ENCODE data around the gene PDGFC.
"Not testable (repeated sequence)": the region's sequence is repeated elsewhere in the genome, so short reads cannot be mapped to it uniquely, and the experiment has no call there.

The PDGFC gene

GRCh38 chr4:156949373-156949814 is 22.2 kb downstream of the PDGFC start:
- DNase-seq, result no peak

- DNase-seq, result no peak
Observed at GRCh38 chr4:156948738-156949137, 22.9 kb downstream of the PDGFC start.

GRCh38 chr4:156948133-156948532 is 23.5 kb downstream of the PDGFC start:
- DNase-seq, result no peak

- no peak for DNase-seq
Observed at GRCh38 chr4:156946516-156947424, 24.8 kb downstream of the PDGFC start.

- no peak for DNase-seq
Observed at GRCh38 chr4:156945532-156945931, 26.1 kb downstream of the PDGFC start.

GRCh38 chr4:156942991-156943390 is 28.6 kb downstream of the PDGFC start:
- no peak for DNase-seq

- no peak for DNase-seq
Observed at GRCh38 chr4:156941940-156942548, 29.6 kb downstream of the PDGFC start.

GRCh38 chr4:156939801-156940200 is 31.8 kb downstream of the PDGFC start:
- no peak for DNase-seq

- no peak for DNase-seq
Observed at GRCh38 chr4:156939139-156939538, 32.5 kb downstream of the PDGFC start.

- DNase-seq, result no peak
Observed at GRCh38 chr4:156934259-156934635, 37.4 kb downstream of the PDGFC start.

GRCh38 chr4:156933633-156934258 is 37.9 kb downstream of the PDGFC start:
- no peak for DNase-seq

GRCh38 chr4:156932360-156932759 is 39.2 kb downstream of the PDGFC start:
- not testable (repeated sequence) for DNase-seq

- DNase-seq, result no peak
Observed at GRCh38 chr4:156931267-156931666, 40.3 kb downstream of the PDGFC start.

GRCh38 chr4:156929386-156930105 is 42.1 kb downstream of the PDGFC start:
- DNase-seq, result no peak

GRCh38 chr4:156924774-156925315 is 46.8 kb downstream of the PDGFC start:
- DNase-seq, result no peak

- DNase-seq, result no peak
Observed at GRCh38 chr4:156923525-156923924, 48.1 kb downstream of the PDGFC start.

- DNase-seq, result no peak
Observed at GRCh38 chr4:156915221-156915620, 56.4 kb downstream of the PDGFC start.

- DNase-seq, result no peak
Observed at GRCh38 chr4:156913234-156913633, 58.4 kb downstream of the PDGFC start.

- no peak for DNase-seq
Observed at GRCh38 chr4:156909010-156909409, 62.6 kb downstream of the PDGFC start.

- DNase-seq, result no peak
Observed at GRCh38 chr4:156906325-156906724, 65.3 kb downstream of the PDGFC start.

- no peak for DNase-seq
Observed at GRCh38 chr4:156901871-156902270, 69.7 kb downstream of the PDGFC start.

- no peak for DNase-seq
Observed at GRCh38 chr4:156898373-156899117, 73.1 kb downstream of the PDGFC start.

Measured in activated CD8-positive, alpha-beta memory T cell treated with anti-CD3 and anti-CD28 coated beads for 24 hours (primary cell).